SJSA1 (cell line): ENCODE results near the gene CELF5. TPM values are rescaled to one million over a fixed set of nuclear protein-coding genes. Genes with fewer than 3 reads are reported as not detected.
A peak's percentile ranks its signal among the peaks of the same experiment; 100 is the strongest.
"Not testable (repeated sequence)": the region's sequence is repeated elsewhere in the genome, so short reads cannot be mapped to it uniquely, and the experiment has no call there.

Experiments
- DNase-seq, 2 experiments: peaks; one replicate each; pipeline ENCODE4 v3.0.0-alpha.2; 2015 to 2020; ENCODE audit warnings: low spot score in 2 of 2, low read depth in 1 of 2
- H3K27ac ChIP-seq: fragments of 250-450 bp; sonication (Bioruptor Pico); 2 replicates; pipeline ENCODE4 v1.5.1; 2020; ENCODE audit warnings: mild to moderate bottlenecking, moderate library complexity
- H3K27me3 ChIP-seq: fragments of 250-450 bp; sonication (Bioruptor Pico); replicated peaks from 2 replicates; pipeline ENCODE4 v1.5.1; 2020; ENCODE audit warnings: mild to moderate bottlenecking, moderate library complexity
- H3K36me3 ChIP-seq: fragments of 250-450 bp; sonication (Bioruptor Pico); 2 replicates; pipeline ENCODE4 v1.5.1; 2020; ENCODE audit warnings: mild to moderate bottlenecking
- H3K4me1 ChIP-seq: fragments of 250-450 bp; sonication (Bioruptor Pico); replicated peaks from 2 replicates; pipeline ENCODE4 v1.6.1; 2021; ENCODE audit warnings: mild to moderate bottlenecking
- H3K4me3 ChIP-seq: fragments of 250-450 bp; sonication (Bioruptor Pico); 2 replicates; pipeline ENCODE4 v1.5.1; 2020; ENCODE audit warnings: mild to moderate bottlenecking
- H3K9me3 ChIP-seq: fragments of 250-450 bp; sonication (Bioruptor Pico); replicated peaks from 2 replicates; pipeline ENCODE4 v1.5.1; 2020; ENCODE audit warnings: mild to moderate bottlenecking
- total RNA-seq: library from RNA; depleted of rRNA; stranded (reverse); fragments of >200 nt; shearing (Covaris generic); gene quantifications from 2 replicates; pipeline ENCODE4 v1.2.3, GENCODE V29; 2014

CELF5 gene
- total RNA-seq, 1 experiment from 2014 or later, result not detected

DNA sequence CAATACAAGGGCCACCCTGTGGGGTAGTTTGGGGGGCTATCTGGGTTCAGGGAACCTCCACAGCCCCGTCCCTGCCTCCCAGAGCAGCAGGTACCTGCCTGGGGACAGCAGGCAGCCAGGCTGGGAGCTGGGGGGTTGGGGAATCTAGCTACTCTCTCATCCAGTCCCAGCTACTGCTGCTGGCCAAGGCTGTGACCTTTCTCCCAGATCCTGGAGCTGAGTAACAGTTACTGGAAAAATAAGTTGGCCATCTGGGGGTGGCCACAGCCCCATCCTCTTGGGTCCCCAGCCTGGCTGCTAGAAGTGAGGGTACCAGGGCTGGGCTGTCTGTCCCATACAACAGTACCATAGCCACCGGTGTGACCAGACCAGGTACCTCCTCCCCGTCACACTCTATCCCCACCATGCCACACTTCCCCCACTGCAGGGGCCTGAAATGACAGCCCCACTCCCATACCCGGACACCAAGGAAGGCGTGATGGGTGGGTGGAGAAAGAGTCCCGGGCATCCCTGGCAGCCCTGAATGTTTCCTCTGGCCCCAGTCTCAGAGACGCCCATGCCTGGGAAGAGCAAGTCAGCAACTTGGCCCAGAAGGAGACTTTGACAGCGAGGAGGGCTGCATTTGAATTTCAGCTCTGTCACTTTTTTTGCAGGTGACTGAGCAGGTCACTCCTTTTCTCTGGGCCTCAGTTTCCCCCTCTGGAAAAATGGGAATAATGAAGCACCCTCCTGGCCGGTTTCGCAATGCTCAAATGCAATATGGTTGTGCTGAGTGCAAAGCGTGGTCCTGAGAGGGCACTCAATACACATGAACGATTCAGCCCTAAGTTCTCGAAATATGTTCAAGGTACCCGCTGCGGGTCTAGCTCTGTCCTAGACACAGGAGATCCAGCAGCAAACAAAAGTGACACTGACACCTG, 111.2 kb downstream of the CELF5 start:
- no peaks in the 10 kb centered on the region for H3K27me3 ChIP-seq
- no peak overlapping the region for H3K27ac ChIP-seq
- H3K4me1 ChIP-seq, result peaks cover 17% of the 10 kb centered on the region
- H3K36me3 ChIP-seq, result no peaks in the 10 kb centered on the region
- H3K4me3 ChIP-seq, result no peak overlapping the region
- H3K9me3 ChIP-seq, result no peaks in the 10 kb centered on the region
- DNase-seq, result no peak

GRCh38 chr19:3336351-3336679, 111.9 kb downstream of the CELF5 start:
- peaks cover 17% of the 10 kb centered on the region for H3K4me1 ChIP-seq
- no peak overlapping the region for H3K27ac ChIP-seq
- H3K9me3 ChIP-seq, result no peaks in the 10 kb centered on the region
- no peak overlapping the region for H3K4me3 ChIP-seq
- H3K36me3 ChIP-seq, result no peaks in the 10 kb centered on the region
- H3K27me3 ChIP-seq, result no peaks in the 10 kb centered on the region
- DNase-seq, result no peak

DNA sequence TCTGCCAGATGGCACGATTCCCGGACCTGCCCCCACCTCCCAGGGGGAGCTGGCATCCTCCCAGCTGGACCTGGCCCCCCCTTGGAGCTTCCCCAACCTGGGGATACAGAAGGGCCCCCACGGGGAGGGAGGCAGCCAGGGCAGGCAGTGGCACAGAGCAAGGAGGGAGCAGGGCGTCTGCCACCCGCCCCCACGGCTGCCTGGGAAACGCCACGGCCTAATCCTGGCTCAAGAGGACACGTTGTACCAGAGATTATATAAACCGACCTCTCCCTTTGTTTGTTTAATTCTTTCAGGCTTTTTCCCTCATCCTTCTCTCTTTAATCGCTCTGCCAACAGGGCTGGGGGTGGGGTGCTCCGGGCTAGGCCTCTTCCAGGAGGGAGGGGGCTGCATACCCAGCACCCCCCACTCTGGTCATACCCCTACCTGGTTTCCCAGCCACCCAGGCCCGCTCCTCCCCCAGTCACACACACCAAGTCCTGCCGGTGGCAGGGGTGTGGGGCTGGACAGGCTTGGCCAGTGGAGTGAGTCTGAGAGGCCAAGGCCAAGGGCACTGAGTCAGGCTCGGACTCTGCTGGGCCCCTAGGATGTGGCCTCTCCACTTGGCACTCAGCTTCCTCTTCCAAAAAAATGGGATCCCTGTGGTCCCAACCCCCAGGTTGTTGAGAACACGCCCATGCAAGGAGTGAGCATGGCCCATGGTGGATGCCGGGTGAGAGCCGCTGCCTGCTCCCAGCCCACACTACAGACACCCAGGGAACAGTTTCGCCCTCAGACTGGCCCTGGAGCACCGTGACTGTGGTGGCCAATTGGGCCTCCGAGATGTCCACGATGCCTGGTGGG, 112.4 kb downstream of the CELF5 start:
- no peaks in the 10 kb centered on the region for H3K27me3 ChIP-seq
- peak in 1 of 2 experiments; percentile 42 for DNase-seq
- peaks cover 17% of the 10 kb centered on the region for H3K4me1 ChIP-seq
- H3K36me3 ChIP-seq, result no peaks in the 10 kb centered on the region
- no peak overlapping the region for H3K27ac ChIP-seq
- no peak overlapping the region for H3K4me3 ChIP-seq
- no peaks in the 10 kb centered on the region for H3K9me3 ChIP-seq

- DNase-seq, result peak in 1 of 2 experiments; percentile 46
- H3K9me3 ChIP-seq, result no peaks in the 10 kb centered on the region
- H3K27ac ChIP-seq, result no peak overlapping the region
- no peak overlapping the region for H3K4me3 ChIP-seq
- no peaks in the 10 kb centered on the region for H3K27me3 ChIP-seq
- H3K4me1 ChIP-seq, result peaks cover 17% of the 10 kb centered on the region
- H3K36me3 ChIP-seq, result no peaks in the 10 kb centered on the region
These were observed 114.2 kb downstream of the CELF5 start for GRCh38 chr19:3338541-3339181.

- peaks cover 18% of the 10 kb centered on the region for H3K4me1 ChIP-seq
- no peak for DNase-seq
- H3K9me3 ChIP-seq, result no peaks in the 10 kb centered on the region
- no peak overlapping the region for H3K27ac ChIP-seq
- H3K4me3 ChIP-seq, result no peak overlapping the region
- H3K27me3 ChIP-seq, result no peaks in the 10 kb centered on the region
- no peaks in the 10 kb centered on the region for H3K36me3 ChIP-seq
These were observed 115.9 kb downstream of the CELF5 start for GRCh38 chr19:3340340-3340739.

DNA sequence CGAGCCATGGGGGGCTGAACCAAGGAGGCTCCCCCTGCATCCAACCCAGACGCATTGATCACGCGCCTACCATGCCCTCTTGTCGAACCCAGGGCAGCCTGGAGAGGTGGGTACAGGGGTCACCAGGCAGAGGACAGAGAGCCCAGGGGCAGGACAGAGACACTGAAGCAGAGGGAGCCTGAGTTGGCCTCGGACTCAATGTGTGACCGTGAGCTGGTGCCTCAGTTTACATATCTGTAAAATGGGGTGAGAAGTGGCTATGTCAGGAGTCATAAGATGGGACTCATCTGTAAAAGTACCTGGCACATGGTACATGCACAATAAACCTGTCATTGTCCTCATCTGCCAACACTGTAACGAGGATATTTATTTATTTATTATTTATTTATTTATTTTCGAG, 117.8 kb downstream of the CELF5 start:
- no peaks in the 10 kb centered on the region for H3K36me3 ChIP-seq
- H3K4me1 ChIP-seq, result peaks cover 4% of the 10 kb centered on the region
- DNase-seq, result no peak

DNA sequence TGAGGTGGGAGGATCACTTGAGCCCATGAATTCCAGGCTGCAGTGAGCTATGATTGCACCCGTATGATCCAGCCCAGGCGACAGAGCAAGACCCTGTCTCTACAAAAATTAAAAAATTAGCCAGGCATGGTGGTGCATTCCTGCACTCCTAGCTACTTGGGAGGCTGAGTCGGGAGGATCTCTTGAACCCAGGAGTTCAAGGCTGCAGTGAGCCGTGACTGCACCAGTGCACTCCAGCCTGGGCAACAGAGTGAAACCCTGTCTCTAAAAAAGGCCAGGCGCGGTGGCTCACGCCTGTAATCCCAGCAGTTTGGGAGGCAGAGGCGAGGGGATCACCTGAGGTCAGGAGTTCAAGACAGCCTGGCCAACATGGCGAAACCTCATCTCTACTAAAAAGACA, 118.5 kb downstream of the CELF5 start:
- not testable (repeated sequence) for H3K36me3 ChIP-seq, H3K4me3 ChIP-seq, DNase-seq, H3K27ac ChIP-seq, H3K9me3 ChIP-seq, H3K4me1 ChIP-seq, H3K27me3 ChIP-seq

More for the DNA sequence above, 117.8 kb downstream of the CELF5 start:
- no peak overlapping the region for H3K4me3 ChIP-seq
- no peaks in the 10 kb centered on the region for H3K27me3 ChIP-seq
- no peak overlapping the region for H3K27ac ChIP-seq
- H3K9me3 ChIP-seq, result no peaks in the 10 kb centered on the region

DNA sequence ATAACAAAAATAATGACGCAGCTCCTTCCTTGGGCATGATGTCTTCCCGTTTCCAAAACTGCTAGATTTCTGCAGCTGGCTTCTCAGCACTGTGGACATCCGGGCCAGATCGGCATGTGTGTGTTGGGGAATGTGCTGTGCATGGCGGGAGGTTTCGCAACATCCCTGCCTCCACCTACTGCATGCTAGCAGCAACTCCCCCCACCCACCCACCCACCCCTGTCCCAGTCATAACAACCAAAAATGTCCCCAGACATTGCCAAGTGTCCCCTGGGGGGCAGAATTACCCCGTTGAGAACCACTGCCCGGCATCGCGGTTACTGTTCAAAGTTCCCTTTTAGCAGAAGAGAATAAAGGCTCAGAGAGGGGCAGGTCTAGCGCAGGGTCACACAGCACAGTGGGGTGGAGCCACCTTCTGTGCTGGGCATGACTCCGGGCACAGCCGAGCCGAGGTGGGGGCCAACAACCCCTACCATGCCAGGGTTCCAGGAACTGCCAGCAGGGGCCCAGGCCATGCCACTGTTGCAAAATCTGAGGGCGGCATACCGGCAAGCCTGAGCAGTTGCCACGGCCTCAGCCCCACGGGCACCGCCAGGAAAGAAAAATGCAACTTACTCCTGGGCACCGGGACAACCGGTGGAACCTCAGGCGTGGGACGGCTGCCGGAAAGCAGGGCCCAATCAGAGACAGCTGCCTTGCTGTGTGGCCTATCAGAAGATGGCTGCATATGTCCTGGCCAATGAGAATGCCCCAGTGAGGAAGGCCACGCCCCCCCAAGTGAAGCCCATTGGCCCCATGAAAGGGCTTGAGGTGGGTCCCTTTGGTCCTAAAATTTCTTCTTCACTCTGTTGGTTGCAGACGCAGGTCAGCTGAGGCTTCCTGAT, 119.4 kb downstream of the CELF5 start:
- Histone ChIP-seq H3K27ac (no peak overlapping the region), H3K36me3 (no peaks in the 10 kb centered on the region), H3K4me3 (peak overlapping the region; percentile 47), H3K4me1 (peaks cover 3% of the 10 kb centered on the region; the same call in 1 of the 2 replicates), H3K27me3 (no peaks in the 10 kb centered on the region), H3K9me3 (no peaks in the 10 kb centered on the region)
- peak; percentile 80 to 90 for DNase-seq

DNA sequence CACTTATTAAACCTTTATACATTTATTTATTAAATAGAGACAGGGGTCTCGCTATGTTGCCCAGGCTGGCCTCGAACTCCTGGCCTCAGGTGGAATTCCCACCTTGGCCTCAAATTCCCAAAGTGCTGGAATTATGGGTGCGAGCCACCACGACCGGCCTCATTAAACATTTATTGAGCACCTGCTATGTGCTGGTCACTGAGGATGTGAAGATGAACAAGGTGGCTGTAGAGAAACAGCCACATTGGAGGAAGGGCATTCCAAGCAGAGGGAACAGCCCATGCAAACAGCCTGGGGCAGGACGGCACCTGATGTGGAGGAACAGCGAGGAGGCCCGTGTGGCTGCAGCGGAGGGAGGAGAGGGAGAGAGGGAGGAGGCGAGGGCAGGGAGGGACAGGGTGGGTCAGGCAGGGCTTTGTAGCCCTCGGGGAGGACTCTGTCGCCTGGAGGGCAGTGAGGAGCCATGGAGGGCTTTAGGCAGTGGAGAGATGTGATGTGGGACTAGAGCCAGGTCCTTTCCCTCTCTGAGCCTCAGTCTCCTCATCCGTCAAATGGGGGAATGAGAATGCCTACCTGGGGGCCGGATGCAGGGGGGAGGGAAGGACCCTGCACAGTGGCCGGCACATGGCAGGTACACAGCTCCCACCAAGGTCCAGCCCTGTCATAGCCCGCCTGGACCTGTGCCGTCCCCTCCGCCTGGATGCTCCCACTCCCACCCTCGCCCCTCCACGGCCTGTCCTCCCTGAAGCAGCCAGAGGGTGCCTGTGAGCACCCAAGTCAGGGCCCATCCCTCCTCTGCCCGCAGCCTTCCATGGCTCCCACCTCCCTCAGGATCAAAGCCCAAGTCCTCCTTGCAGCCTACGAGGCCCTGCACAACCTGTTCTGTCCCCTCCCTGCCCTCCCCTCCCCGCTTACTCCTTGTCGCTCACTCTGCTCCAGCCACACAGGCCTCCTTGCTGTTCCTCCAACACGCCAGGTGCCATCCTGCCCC, 120.4 kb downstream of the CELF5 start:
- H3K36me3 ChIP-seq, result no peaks in the 10 kb centered on the region
- H3K27me3 ChIP-seq, result no peaks in the 10 kb centered on the region
- H3K27ac ChIP-seq, result no peak overlapping the region
- H3K4me3 ChIP-seq, result no peak overlapping the region
- peaks cover 3% of the 10 kb centered on the region; the same call in 1 of the 2 replicates for H3K4me1 ChIP-seq
- no peaks in the 10 kb centered on the region for H3K9me3 ChIP-seq
- DNase-seq, result no peak

- H3K27me3 ChIP-seq, result no peaks in the 10 kb centered on the region
- H3K27ac ChIP-seq, result no peak overlapping the region
- DNase-seq, result no peak
- no peak overlapping the region for H3K4me3 ChIP-seq
- no peaks in the 10 kb centered on the region for H3K36me3 ChIP-seq
- H3K9me3 ChIP-seq, result no peaks in the 10 kb centered on the region
- H3K4me1 ChIP-seq, result peaks cover 3% of the 10 kb centered on the region; the same call in 1 of the 2 replicates
These were observed 121.5 kb downstream of the CELF5 start for GRCh38 chr19:3345850-3346460.
